Prostate gland (tissue), 2 donors: ENCODE measurements around the gene CSMD2.

Source experiments
- POLR2AphosphoS5 ChIP-seq: sonication (generic); formaldehyde crosslinking; IDR thresholded peaks from one replicate; pipeline ENCODE4 v1.6.1; 2017; ENCODE audit warnings: antibody characterized with exemption
- TF ChIP-seq, protein P1 (sequence below), 4 experiments: fragments of 200-600 bp in 2 of 4; fragments of 450-650 bp in 2 of 4; sonication (generic) in 2 of 4; IDR thresholded peaks; 1 replicate in 3 of 4; 2 replicates in 1 of 4; pipeline ENCODE4 v1.5.1; 2016 to 2019; ENCODE audit warnings: antibody characterized with exemption in 4 of 4, mild to moderate bottlenecking in 2 of 4, moderate library complexity in 2 of 4

DNA sequence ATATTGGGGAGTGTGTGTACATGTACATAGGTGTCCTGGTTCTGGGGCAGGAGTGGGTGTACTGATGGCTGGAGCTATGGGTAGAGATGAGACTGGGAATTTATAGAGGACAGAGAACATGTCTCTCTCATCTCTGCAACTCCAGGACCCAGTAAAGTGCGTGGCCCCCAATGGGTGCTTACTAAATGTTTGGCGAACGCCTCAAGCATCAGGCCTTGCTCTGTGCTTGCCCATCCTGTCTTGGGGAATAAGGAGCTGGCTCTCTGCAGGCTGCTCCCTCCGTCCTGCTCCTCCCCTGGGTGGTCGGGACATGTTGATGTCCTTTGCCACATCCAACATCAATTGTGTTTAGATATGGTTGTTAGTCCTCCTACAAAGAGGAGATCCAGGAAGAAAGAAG is 530.9 kb downstream of the CSMD2 start:
- no peak for TF ChIP-seq POLR2AphosphoS5
- TF ChIP-seq, protein P1, sequence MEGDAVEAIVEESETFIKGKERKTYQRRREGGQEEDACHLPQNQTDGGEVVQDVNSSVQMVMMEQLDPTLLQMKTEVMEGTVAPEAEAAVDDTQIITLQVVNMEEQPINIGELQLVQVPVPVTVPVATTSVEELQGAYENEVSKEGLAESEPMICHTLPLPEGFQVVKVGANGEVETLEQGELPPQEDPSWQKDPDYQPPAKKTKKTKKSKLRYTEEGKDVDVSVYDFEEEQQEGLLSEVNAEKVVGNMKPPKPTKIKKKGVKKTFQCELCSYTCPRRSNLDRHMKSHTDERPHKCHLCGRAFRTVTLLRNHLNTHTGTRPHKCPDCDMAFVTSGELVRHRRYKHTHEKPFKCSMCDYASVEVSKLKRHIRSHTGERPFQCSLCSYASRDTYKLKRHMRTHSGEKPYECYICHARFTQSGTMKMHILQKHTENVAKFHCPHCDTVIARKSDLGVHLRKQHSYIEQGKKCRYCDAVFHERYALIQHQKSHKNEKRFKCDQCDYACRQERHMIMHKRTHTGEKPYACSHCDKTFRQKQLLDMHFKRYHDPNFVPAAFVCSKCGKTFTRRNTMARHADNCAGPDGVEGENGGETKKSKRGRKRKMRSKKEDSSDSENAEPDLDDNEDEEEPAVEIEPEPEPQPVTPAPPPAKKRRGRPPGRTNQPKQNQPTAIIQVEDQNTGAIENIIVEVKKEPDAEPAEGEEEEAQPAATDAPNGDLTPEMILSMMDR (IDR thresholded peaks at IDR 0.05) = no peak
